Liver (tissue), 9 donors: ENCODE measurements around the gene NPAS4. TPM values are rescaled to one million over a fixed set of nuclear protein-coding genes. Genes with fewer than 3 reads are reported as not detected.

Experiments
- DNase-seq: peaks from one replicate; pipeline ENCODE4 v3.0.0-alpha.2; 2017; ENCODE audit warnings: low spot score
- H3K27ac ChIP-seq, 2 donors: one replicate each; pipeline ENCODE4 v1.7.0; 2013; ENCODE audit warnings: inconsistent platforms in 2 of 2, low read length in 2 of 2, control low read depth in 1 of 2, low read depth in 1 of 2, mild to moderate bottlenecking in 1 of 2
- H3K27me3 ChIP-seq, 4 donors: one replicate each; pipeline versions ENCODE4 v1.6.1 to v1.7.0; 2013; ENCODE audit warnings: low read length in 3 of 4, inconsistent platforms in 1 of 4, mild to moderate bottlenecking in 1 of 4, moderate library complexity in 1 of 4; ENCODE audit not compliant: control insufficient read depth in 4 of 4, insufficient read depth in 4 of 4
- H3K36me3 ChIP-seq, 4 donors: one replicate each; pipeline versions ENCODE4 v1.6.1 to v1.7.0; 2013; ENCODE audit warnings: low read length in 3 of 4, mild to moderate bottlenecking in 3 of 4, low read depth in 1 of 4, moderate library complexity in 1 of 4; ENCODE audit not compliant: control insufficient read depth in 4 of 4, insufficient read depth in 3 of 4
- H3K4me1 ChIP-seq, 4 donors: one replicate each; pipeline versions ENCODE4 v1.6.1 to v1.7.0; 2013; ENCODE audit warnings: low read length in 3 of 4, mild to moderate bottlenecking in 3 of 4, moderate library complexity in 1 of 4; ENCODE audit not compliant: control insufficient read depth in 4 of 4, insufficient read depth in 4 of 4
- H3K4me3 ChIP-seq, 3 donors: one replicate each; pipeline versions ENCODE4 v1.6.1 to v1.7.0; 2013; ENCODE audit warnings: low read length in 3 of 3, control low read depth in 1 of 3, low read depth in 1 of 3, mild to moderate bottlenecking in 1 of 3
- H3K9ac ChIP-seq, 2 donors: one replicate each; pipeline ENCODE4 v1.7.0; 2013; ENCODE audit warnings: low read length in 2 of 2, mild to moderate bottlenecking in 2 of 2, moderate library complexity in 2 of 2, control low read depth in 1 of 2, low read depth in 1 of 2
- H3K9me3 ChIP-seq, 4 donors: one replicate each; pipeline versions ENCODE4 v1.6.1 to v1.7.0; 2013; ENCODE audit warnings: low read length in 3 of 4; ENCODE audit not compliant: control insufficient read depth in 4 of 4
- EGR1 ChIP-seq, 2 donors: IDR thresholded peaks; 2 replicates each; pipeline ENCODE4 v1.6.1; 2016 to 2018; ENCODE audit warnings: antibody characterized with exemption in 2 of 2, low read depth in 2 of 2
- FOXA1 ChIP-seq: IDR thresholded peaks from 2 replicates; pipeline ENCODE4 v1.6.1; 2016; ENCODE audit warnings: antibody characterized with exemption
- FOXA2 ChIP-seq: IDR thresholded peaks from 2 replicates; pipeline ENCODE4 v1.6.1; 2016; ENCODE audit warnings: antibody characterized with exemption
- GABPA ChIP-seq, 2 donors: IDR thresholded peaks in 1 of 2; conservative IDR thresholded peaks in 1 of 2; 2 replicates each; pipeline ENCODE4 v1.6.1; 2016; ENCODE audit warnings: antibody characterized with exemption in 2 of 2, mild to moderate bottlenecking in 1 of 2, moderate library complexity in 1 of 2
- HNF4A ChIP-seq, 2 donors: conservative IDR thresholded peaks; 2 replicates each; pipeline ENCODE4 v1.6.1; 2016; ENCODE audit warnings: antibody characterized with exemption in 2 of 2, mild to moderate bottlenecking in 2 of 2
- HNF4G ChIP-seq: IDR thresholded peaks from 2 replicates; pipeline ENCODE4 v1.6.1; 2016; ENCODE audit warnings: antibody characterized with exemption
- JUND ChIP-seq, 2 donors: IDR thresholded peaks; 2 replicates each; pipeline ENCODE4 v1.6.1; 2016; ENCODE audit warnings: antibody characterized with exemption in 2 of 2
- NR2F2 ChIP-seq: IDR thresholded peaks from 2 replicates; pipeline ENCODE4 v1.6.1; 2016; ENCODE audit warnings: antibody characterized with exemption
- RAD21 ChIP-seq, 2 donors: IDR thresholded peaks; 2 replicates each; pipeline ENCODE4 v1.6.1; 2016; ENCODE audit warnings: antibody characterized with exemption in 2 of 2, mild to moderate bottlenecking in 2 of 2
- RXRA ChIP-seq, 2 donors: IDR thresholded peaks; 2 replicates each; pipeline ENCODE4 v1.6.1; 2017 to 2018; ENCODE audit warnings: antibody characterized with exemption in 2 of 2, mild to moderate bottlenecking in 1 of 2
- SP1 ChIP-seq: IDR thresholded peaks from 2 replicates; pipeline ENCODE4 v1.6.1; 2018; ENCODE audit warnings: antibody characterized with exemption, mild to moderate bottlenecking
- TAF1 ChIP-seq: conservative IDR thresholded peaks from 2 replicates; pipeline ENCODE4 v1.6.1; 2016; ENCODE audit warnings: antibody characterized with exemption, mild to moderate bottlenecking
- YY1 ChIP-seq: IDR thresholded peaks from 2 replicates; pipeline ENCODE4 v1.6.1; 2016; ENCODE audit warnings: antibody characterized with exemption, mild to moderate bottlenecking
- whole genome bisulfite sequencing: extraction: QIAGEN DNeasy Blood & Tissue Kit; methylation state at CpG from one replicate; pipeline ENCODE4 v1.1.7; 2013; 5-methylcytosine and 5-hydroxymethylcytosine counted together
- polyA plus RNA-seq, 2 donors: library from polyadenylated mRNA; stranded (reverse) in 1 of 2; unstranded in 1 of 2; fragments of 200-250 nt in 1 of 2; fragments of >200 nt in 1 of 2; fragmentation: Nextera tagmentation in 1 of 2; extraction: Ambion mirVana in 1 of 2; gene quantifications; one replicate each; pipeline versions ENCODE4 v1.2.1 to v1.2.3, GENCODE V29; 2013 to 2015
- total RNA-seq, 2 donors: library from RNA; depleted of rRNA; stranded (reverse); fragments of >200 nt; gene quantifications; one replicate each; pipeline ENCODE4 v1.2.3, GENCODE V29; 2014
- TF ChIP-seq, protein P1 (sequence below): IDR thresholded peaks from 2 replicates; pipeline ENCODE4 v1.6.1; 2016; ENCODE audit warnings: antibody characterized with exemption
- TF ChIP-seq, protein P2 (sequence below): fragments of 150-350 bp; IDR thresholded peaks from 2 replicates; pipeline ENCODE4 v1.5.1; 2017; ENCODE audit warnings: improper control_type of control experiment, low read depth, low read length; ENCODE audit not compliant: missing input control
- TF ChIP-seq, protein P3 (sequence below): IDR thresholded peaks from 2 replicates; pipeline ENCODE4 v1.6.1; 2016; ENCODE audit warnings: antibody characterized with exemption, mild to moderate bottlenecking
- TF ChIP-seq, protein P4 (sequence below): IDR thresholded peaks from 2 replicates; pipeline ENCODE4 v1.6.1; 2016; ENCODE audit warnings: antibody characterized with exemption
- TF ChIP-seq, protein P5 (sequence below): IDR thresholded peaks from 2 replicates; pipeline ENCODE4 v1.6.1; 2016; ENCODE audit warnings: antibody characterized with exemption
- donor health status: healthy.
- donor health status: healthy.
- donor health status: healthy.
- donor health status: healthy.
- donor health status: healthy.

NPAS4 gene
- total and polyA plus RNA-seq, 4 donors, result 0.01 TPM; not detected in 3

DNA sequence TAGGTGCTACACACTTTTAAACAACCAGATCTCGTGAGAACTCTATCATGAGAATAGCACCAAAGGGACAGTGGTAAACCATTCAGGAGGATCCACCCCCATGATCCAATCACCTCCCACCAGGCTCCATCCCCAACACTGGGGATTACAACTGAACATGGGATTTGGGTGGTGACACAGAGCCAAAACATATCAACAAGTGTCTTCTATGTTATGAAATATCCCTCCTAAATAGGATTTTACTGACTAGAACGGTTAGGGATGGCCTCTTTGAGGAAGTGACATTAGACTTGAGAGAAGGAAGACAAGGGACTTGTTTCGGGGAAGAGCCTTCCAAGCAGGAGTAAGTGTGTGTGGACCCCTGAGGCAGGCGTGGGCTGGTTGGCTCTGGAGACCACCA, 29.7 kb downstream of the NPAS4 start:
- H3K36me3 ChIP-seq, result no peaks in the 10 kb centered on the region
- H3K9me3 ChIP-seq, result no peaks in the 10 kb centered on the region
- no peak overlapping the region for H3K9ac ChIP-seq
- H3K27me3 ChIP-seq, result peaks cover 0 to 2% (median 0%) of the 10 kb centered on the region in 4 donors
- TF ChIP-seq RAD21 (IDR thresholded peaks at IDR 0.05), result no peak
- TF ChIP-seq TAF1, result no peak
- no peak for TF ChIP-seq SP1
- no peak for TF ChIP-seq FOXA2
- TF ChIP-seq, protein P1, sequence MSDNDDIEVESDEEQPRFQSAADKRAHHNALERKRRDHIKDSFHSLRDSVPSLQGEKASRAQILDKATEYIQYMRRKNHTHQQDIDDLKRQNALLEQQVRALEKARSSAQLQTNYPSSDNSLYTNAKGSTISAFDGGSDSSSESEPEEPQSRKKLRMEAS, result no peak
- H3K4me3 ChIP-seq, result no peak overlapping the region
- no peak for DNase-seq
- 60% methylated on average over 4 of the region's 4 CpGs for WGBS
- no peak overlapping the region for H3K27ac ChIP-seq
- no peaks in the 10 kb centered on the region for H3K4me1 ChIP-seq

DNA sequence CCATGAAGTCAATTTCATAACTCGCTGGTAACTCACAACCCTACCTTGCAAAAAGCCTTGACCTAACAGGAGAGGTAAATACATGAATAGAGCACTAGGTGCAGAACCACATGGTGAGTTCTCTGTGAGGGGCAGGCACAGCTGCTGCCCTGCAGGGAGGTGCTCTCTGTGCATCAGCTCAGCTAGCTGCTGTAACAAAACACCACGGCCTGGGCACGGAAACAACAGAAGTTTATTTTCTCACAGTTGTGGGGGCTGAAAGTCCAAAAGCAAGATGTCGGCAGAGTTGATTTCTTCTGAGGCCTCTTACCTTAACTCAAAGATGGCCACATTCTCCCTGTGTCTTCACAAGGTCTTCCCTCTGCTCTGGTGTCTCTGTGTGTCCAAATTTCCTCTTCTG, 30.8 kb downstream of the NPAS4 start:
- H3K36me3 ChIP-seq, result no peaks in the 10 kb centered on the region
- DNase-seq, result no peak
- 78% methylated on average over 4 of the region's 4 CpGs for WGBS

More for the DNA sequence above, 30.8 kb downstream of the NPAS4 start:
- H3K4me3 ChIP-seq, result no peak overlapping the region
- no peak for TF ChIP-seq RXRA (IDR thresholded peaks at IDR 0.05)
- TF ChIP-seq, protein P2, sequence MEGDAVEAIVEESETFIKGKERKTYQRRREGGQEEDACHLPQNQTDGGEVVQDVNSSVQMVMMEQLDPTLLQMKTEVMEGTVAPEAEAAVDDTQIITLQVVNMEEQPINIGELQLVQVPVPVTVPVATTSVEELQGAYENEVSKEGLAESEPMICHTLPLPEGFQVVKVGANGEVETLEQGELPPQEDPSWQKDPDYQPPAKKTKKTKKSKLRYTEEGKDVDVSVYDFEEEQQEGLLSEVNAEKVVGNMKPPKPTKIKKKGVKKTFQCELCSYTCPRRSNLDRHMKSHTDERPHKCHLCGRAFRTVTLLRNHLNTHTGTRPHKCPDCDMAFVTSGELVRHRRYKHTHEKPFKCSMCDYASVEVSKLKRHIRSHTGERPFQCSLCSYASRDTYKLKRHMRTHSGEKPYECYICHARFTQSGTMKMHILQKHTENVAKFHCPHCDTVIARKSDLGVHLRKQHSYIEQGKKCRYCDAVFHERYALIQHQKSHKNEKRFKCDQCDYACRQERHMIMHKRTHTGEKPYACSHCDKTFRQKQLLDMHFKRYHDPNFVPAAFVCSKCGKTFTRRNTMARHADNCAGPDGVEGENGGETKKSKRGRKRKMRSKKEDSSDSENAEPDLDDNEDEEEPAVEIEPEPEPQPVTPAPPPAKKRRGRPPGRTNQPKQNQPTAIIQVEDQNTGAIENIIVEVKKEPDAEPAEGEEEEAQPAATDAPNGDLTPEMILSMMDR, result no peak
- TF ChIP-seq TAF1, result no peak
- TF ChIP-seq YY1, result no peak
- no peak for TF ChIP-seq JUND (IDR thresholded peaks at IDR 0.05)
- no peak for TF ChIP-seq FOXA2
- TF ChIP-seq GABPA (IDR thresholded peaks at IDR 0.05 in 1 of 2, conservative IDR thresholded peaks at IDR 0.05 in 1 of 2), result no peak
- TF ChIP-seq, protein P3, sequence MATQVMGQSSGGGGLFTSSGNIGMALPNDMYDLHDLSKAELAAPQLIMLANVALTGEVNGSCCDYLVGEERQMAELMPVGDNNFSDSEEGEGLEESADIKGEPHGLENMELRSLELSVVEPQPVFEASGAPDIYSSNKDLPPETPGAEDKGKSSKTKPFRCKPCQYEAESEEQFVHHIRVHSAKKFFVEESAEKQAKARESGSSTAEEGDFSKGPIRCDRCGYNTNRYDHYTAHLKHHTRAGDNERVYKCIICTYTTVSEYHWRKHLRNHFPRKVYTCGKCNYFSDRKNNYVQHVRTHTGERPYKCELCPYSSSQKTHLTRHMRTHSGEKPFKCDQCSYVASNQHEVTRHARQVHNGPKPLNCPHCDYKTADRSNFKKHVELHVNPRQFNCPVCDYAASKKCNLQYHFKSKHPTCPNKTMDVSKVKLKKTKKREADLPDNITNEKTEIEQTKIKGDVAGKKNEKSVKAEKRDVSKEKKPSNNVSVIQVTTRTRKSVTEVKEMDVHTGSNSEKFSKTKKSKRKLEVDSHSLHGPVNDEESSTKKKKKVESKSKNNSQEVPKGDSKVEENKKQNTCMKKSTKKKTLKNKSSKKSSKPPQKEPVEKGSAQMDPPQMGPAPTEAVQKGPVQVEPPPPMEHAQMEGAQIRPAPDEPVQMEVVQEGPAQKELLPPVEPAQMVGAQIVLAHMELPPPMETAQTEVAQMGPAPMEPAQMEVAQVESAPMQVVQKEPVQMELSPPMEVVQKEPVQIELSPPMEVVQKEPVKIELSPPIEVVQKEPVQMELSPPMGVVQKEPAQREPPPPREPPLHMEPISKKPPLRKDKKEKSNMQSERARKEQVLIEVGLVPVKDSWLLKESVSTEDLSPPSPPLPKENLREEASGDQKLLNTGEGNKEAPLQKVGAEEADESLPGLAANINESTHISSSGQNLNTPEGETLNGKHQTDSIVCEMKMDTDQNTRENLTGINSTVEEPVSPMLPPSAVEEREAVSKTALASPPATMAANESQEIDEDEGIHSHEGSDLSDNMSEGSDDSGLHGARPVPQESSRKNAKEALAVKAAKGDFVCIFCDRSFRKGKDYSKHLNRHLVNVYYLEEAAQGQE, result no peak
- TF ChIP-seq RAD21 (IDR thresholded peaks at IDR 0.05), result no peak
- TF ChIP-seq FOXA1, result no peak
- TF ChIP-seq, protein P1, result no peak
- no peak for TF ChIP-seq HNF4G
- no peak for TF ChIP-seq EGR1 (IDR thresholded peaks at IDR 0.05; ENCODE audit: low read depth in 2 of 2)
- no peak for TF ChIP-seq HNF4A (conservative IDR thresholded peaks at IDR 0.05)
- TF ChIP-seq SP1, result no peak
- TF ChIP-seq, protein P4, sequence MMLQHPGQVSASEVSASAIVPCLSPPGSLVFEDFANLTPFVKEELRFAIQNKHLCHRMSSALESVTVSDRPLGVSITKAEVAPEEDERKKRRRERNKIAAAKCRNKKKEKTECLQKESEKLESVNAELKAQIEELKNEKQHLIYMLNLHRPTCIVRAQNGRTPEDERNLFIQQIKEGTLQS, result no peak
- TF ChIP-seq, protein P5, sequence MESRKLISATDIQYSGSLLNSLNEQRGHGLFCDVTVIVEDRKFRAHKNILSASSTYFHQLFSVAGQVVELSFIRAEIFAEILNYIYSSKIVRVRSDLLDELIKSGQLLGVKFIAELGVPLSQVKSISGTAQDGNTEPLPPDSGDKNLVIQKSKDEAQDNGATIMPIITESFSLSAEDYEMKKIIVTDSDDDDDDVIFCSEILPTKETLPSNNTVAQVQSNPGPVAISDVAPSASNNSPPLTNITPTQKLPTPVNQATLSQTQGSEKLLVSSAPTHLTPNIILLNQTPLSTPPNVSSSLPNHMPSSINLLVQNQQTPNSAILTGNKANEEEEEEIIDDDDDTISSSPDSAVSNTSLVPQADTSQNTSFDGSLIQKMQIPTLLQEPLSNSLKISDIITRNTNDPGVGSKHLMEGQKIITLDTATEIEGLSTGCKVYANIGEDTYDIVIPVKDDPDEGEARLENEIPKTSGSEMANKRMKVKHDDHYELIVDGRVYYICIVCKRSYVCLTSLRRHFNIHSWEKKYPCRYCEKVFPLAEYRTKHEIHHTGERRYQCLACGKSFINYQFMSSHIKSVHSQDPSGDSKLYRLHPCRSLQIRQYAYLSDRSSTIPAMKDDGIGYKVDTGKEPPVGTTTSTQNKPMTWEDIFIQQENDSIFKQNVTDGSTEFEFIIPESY, result no peak
- TF ChIP-seq NR2F2, result no peak
- no peak overlapping the region for H3K9ac ChIP-seq
- H3K27ac ChIP-seq, result no peak overlapping the region
- H3K4me1 ChIP-seq, result no peaks in the 10 kb centered on the region
- peaks cover 0 to 2% (median 0%) of the 10 kb centered on the region in 4 donors for H3K27me3 ChIP-seq
- no peaks in the 10 kb centered on the region for H3K9me3 ChIP-seq
